Neural cell (in vitro differentiated cells): ENCODE results near the gene ATG7. TPM values are rescaled to one million over a fixed set of nuclear protein-coding genes. Genes with fewer than 3 reads are reported as not detected.

Experiments
- H2AFZ ChIP-seq: fragments of 200-600, 300-800 bp; sonication (generic), shearing (Covaris generic); 2 replicates; pipeline ENCODE4 v1.6.0; 2014; ENCODE audit warnings: low read depth, mild to moderate bottlenecking, antibody characterized with exemption, low read length, moderate library complexity
- H3F3A ChIP-seq: fragments of 200-600 bp; shearing (Covaris generic); 2 replicates; pipeline ENCODE4 v1.6.1; 2016; ENCODE audit warnings: mild to moderate bottlenecking, moderate library complexity, mixed read lengths, antibody characterized with exemption, low read length; ENCODE audit not compliant: insufficient read depth, poor library complexity, severe bottlenecking
- H3K27ac ChIP-seq: fragments of 200-600, 300-800 bp; sonication (generic), shearing (Covaris generic); 2 replicates; pipeline ENCODE4 v1.5.1; 2014; ENCODE audit warnings: mild to moderate bottlenecking, low read length, moderate library complexity
- H3K27me3 ChIP-seq: fragments of 300-800, 200-600 bp; sonication (generic), shearing (Covaris generic); 2 replicates; pipeline ENCODE4 v1.6.0; 2014; ENCODE audit warnings: mild to moderate bottlenecking, low read depth, low read length, moderate library complexity; ENCODE audit not compliant: insufficient read depth
- H3K36me3 ChIP-seq: fragments of 300-800, 200-600 bp; sonication (generic), shearing (Covaris generic); 2 replicates; pipeline ENCODE4 v1.5.1; 2014; ENCODE audit warnings: mild to moderate bottlenecking, antibody characterized with exemption, low read length, moderate library complexity; ENCODE audit not compliant: insufficient read depth
- H3K4me2 ChIP-seq: fragments of 300-800, 200-600 bp; sonication (generic), shearing (Covaris generic); 2 replicates; pipeline ENCODE4 v1.6.0; 2014; ENCODE audit warnings: mild to moderate bottlenecking, low read length
- H3K4me3 ChIP-seq: fragments of 300-800, 200-600 bp; sonication (generic), shearing (Covaris generic); 2 replicates; pipeline ENCODE4 v1.5.1; 2014; ENCODE audit warnings: mild to moderate bottlenecking, low read length, moderate library complexity
- H3K79me2 ChIP-seq: fragments of 200-600 bp; shearing (Covaris generic); replicated peaks from 2 replicates; pipeline ENCODE4 v1.6.0; 2014; ENCODE audit warnings: mild to moderate bottlenecking, low read length, moderate library complexity; ENCODE audit not compliant: insufficient read depth
- H3K9ac ChIP-seq: fragments of 300-800, 200-600 bp; sonication (generic), shearing (Covaris generic); 2 replicates; pipeline ENCODE4 v1.6.1; 2016; ENCODE audit warnings: mild to moderate bottlenecking, low read length, mixed read lengths
- H3K9me2 ChIP-seq: fragments of 200-600 bp; shearing (Covaris generic); 2 replicates; pipeline ENCODE4 v1.6.1; 2016; ENCODE audit warnings: mild to moderate bottlenecking, low read length, mixed read lengths; ENCODE audit not compliant: insufficient read depth
- H3K9me3 ChIP-seq: fragments of 200-600, 300-800 bp; sonication (generic), shearing (Covaris generic); 2 replicates; pipeline ENCODE4 v1.6.1; 2016; ENCODE audit warnings: mild to moderate bottlenecking, mixed run types, low read length, moderate library complexity, mixed read lengths
- H4K20me1 ChIP-seq: fragments of 200-600 bp; shearing (Covaris generic); 2 replicates; pipeline ENCODE4 v1.6.1; 2016; ENCODE audit warnings: mild to moderate bottlenecking, mixed run types; ENCODE audit not compliant: insufficient read depth
- CTCF ChIP-seq: fragments of 450-650 bp; IDR thresholded peaks from 2 replicates; pipeline ENCODE4 v1.5.1; 2014; ENCODE audit warnings: antibody characterized with exemption, mild to moderate bottlenecking, moderate library complexity; ENCODE audit not compliant: poor library complexity, severe bottlenecking
- EP300 ChIP-seq: fragments of 450-650 bp; conservative IDR thresholded peaks from 2 replicates; pipeline ENCODE4 v1.6.1; 2014; ENCODE audit warnings: antibody characterized with exemption, mild to moderate bottlenecking, moderate library complexity; ENCODE audit not compliant: poor library complexity, severe bottlenecking
- EZH2 ChIP-seq: fragments of 200-600, 300-800 bp; shearing (Covaris generic), sonication (generic); IDR thresholded peaks from 2 replicates; pipeline ENCODE4 v1.6.1; 2014; ENCODE audit warnings: antibody characterized with exemption, low read length, borderline replicate concordance, mild to moderate bottlenecking; ENCODE audit not compliant: insufficient read depth, poor library complexity, severe bottlenecking
- MXI1 ChIP-seq: fragments of 450-650 bp; conservative IDR thresholded peaks from 2 replicates; pipeline ENCODE4 v1.6.1; 2014; ENCODE audit warnings: antibody characterized with exemption, mild to moderate bottlenecking; ENCODE audit not compliant: poor library complexity, severe bottlenecking
- POLR2AphosphoS5 ChIP-seq: IDR thresholded peaks from 2 replicates; pipeline ENCODE4 v1.6.1; 2012
- RAD21 ChIP-seq: fragments of 450-650 bp; conservative IDR thresholded peaks from 2 replicates; pipeline ENCODE4 v1.6.1; 2014; ENCODE audit warnings: antibody characterized with exemption, mild to moderate bottlenecking, moderate library complexity
- SMC3 ChIP-seq: fragments of 450-650 bp; conservative IDR thresholded peaks from 2 replicates; pipeline ENCODE4 v1.6.1; 2014; ENCODE audit warnings: antibody characterized with exemption, mild to moderate bottlenecking, moderate library complexity; ENCODE audit not compliant: poor library complexity
- TAF1 ChIP-seq: IDR thresholded peaks from 2 replicates; pipeline ENCODE4 v1.6.1; 2012; ENCODE audit warnings: low read depth
- polyA plus RNA-seq: library from polyadenylated mRNA; depleted of rRNA; stranded (reverse); fragments of >200 nt; gene quantifications from 2 replicates; pipeline ENCODE4 v1.2.3, GENCODE V29; 2014
- TF ChIP-seq, protein P1 (sequence below): IDR thresholded peaks from 2 replicates; pipeline ENCODE4 v1.6.1; 2012; ENCODE audit warnings: borderline replicate concordance

ATG7 gene
- polyA plus RNA-seq, 1 donor from 2014 or later, result 28.8 TPM

GRCh38 chr3:11544412-11545181 lies 272.4 kb downstream of the ATG7 start:
- Histone ChIP-seq H3K4me2 (no peak overlapping the region), H4K20me1 (no peaks in the 10 kb centered on the region), H3K4me3 (no peak overlapping the region), H3K9ac (no peak overlapping the region), H3K36me3 (no peaks in the 10 kb centered on the region), H3K27ac (no peak overlapping the region), H3K9me2 (no peaks in the 10 kb centered on the region), H3K79me2 (no peaks in the 10 kb centered on the region), H3K27me3 (no peaks in the 10 kb centered on the region), H2AFZ (no peak overlapping the region), H3F3A (no peaks in the 10 kb centered on the region), H3K9me3 (no peaks in the 10 kb centered on the region)
- TF ChIP-seq CTCF, result no peak
- TF ChIP-seq TAF1, result no peak
- TF ChIP-seq EP300, result no peak
- no peak for TF ChIP-seq SMC3
- TF ChIP-seq, protein P1, sequence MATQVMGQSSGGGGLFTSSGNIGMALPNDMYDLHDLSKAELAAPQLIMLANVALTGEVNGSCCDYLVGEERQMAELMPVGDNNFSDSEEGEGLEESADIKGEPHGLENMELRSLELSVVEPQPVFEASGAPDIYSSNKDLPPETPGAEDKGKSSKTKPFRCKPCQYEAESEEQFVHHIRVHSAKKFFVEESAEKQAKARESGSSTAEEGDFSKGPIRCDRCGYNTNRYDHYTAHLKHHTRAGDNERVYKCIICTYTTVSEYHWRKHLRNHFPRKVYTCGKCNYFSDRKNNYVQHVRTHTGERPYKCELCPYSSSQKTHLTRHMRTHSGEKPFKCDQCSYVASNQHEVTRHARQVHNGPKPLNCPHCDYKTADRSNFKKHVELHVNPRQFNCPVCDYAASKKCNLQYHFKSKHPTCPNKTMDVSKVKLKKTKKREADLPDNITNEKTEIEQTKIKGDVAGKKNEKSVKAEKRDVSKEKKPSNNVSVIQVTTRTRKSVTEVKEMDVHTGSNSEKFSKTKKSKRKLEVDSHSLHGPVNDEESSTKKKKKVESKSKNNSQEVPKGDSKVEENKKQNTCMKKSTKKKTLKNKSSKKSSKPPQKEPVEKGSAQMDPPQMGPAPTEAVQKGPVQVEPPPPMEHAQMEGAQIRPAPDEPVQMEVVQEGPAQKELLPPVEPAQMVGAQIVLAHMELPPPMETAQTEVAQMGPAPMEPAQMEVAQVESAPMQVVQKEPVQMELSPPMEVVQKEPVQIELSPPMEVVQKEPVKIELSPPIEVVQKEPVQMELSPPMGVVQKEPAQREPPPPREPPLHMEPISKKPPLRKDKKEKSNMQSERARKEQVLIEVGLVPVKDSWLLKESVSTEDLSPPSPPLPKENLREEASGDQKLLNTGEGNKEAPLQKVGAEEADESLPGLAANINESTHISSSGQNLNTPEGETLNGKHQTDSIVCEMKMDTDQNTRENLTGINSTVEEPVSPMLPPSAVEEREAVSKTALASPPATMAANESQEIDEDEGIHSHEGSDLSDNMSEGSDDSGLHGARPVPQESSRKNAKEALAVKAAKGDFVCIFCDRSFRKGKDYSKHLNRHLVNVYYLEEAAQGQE, result no peak
- no peak for TF ChIP-seq RAD21
- TF ChIP-seq MXI1, result no peak
- no peak for TF ChIP-seq POLR2AphosphoS5
- TF ChIP-seq EZH2, result no peak

GRCh38 chr3:11545186-11545851 lies 273.1 kb downstream of the ATG7 start:
- Histone ChIP-seq H3K27ac (no peak overlapping the region), H3K4me3 (no peak overlapping the region), H3K9me3 (no peaks in the 10 kb centered on the region), H3K36me3 (no peaks in the 10 kb centered on the region), H3K27me3 (no peaks in the 10 kb centered on the region), H3K9me2 (no peaks in the 10 kb centered on the region), H3K4me2 (no peak overlapping the region), H3K79me2 (no peaks in the 10 kb centered on the region), H4K20me1 (no peaks in the 10 kb centered on the region), H2AFZ (no peak overlapping the region), H3K9ac (no peak overlapping the region), H3F3A (no peaks in the 10 kb centered on the region)
- TF ChIP-seq MXI1, result no peak
- no peak for TF ChIP-seq RAD21
- no peak for TF ChIP-seq SMC3
- no peak for TF ChIP-seq CTCF
- no peak for TF ChIP-seq TAF1
- TF ChIP-seq EP300, result no peak
- TF ChIP-seq, protein P1, result no peak
- TF ChIP-seq EZH2, result no peak
- no peak for TF ChIP-seq POLR2AphosphoS5
